OCI-LY7 (cell line): ENCODE results near the gene NR2F6. TPM values are rescaled to one million over a fixed set of nuclear protein-coding genes. Genes with fewer than 3 reads are reported as not detected.
A peak's percentile ranks its signal among the peaks of the same experiment; 100 is the strongest.

Source experiments
- BruUV-seq: library from RNA; stranded (reverse); fragments of 400-500 nt; replicated peaks from 2 replicates; lab custom pipeline; 2021; lab: Mats Ljungman, UMichigan
- CTCF ChIA-PET: fragments of 300-600 bp; sonication (Branson Sonifier 250); formaldehyde crosslinking; loops from one replicate; lab custom pipeline; 2022; ENCODE audit warnings: antibody characterized with exemption; ENCODE audit not compliant: unreplicated experiment; lab: Charles Lee
- POLR2A ChIA-PET: fragments of 300-600 bp; sonication (Branson Sonifier 250); formaldehyde crosslinking; loops from one replicate; lab custom pipeline; 2022; ENCODE audit warnings: antibody characterized with exemption; lab: Charles Lee
- DNase-seq: peaks from one replicate; pipeline ENCODE4 v3.0.0-alpha.2; 2015; ENCODE audit warnings: low spot score
- H2AFZ ChIP-seq: fragments of 200-600 bp; sonication (generic), shearing (Covaris generic); 2 replicates; pipeline ENCODE4 v1.6.1; 2014; ENCODE audit warnings: mild to moderate bottlenecking, antibody characterized with exemption, low read length, moderate library complexity
- H3K27ac ChIP-seq: fragments of 200-600 bp; sonication (generic); 2 replicates; pipeline ENCODE4 v1.5.1; 2014; ENCODE audit warnings: mixed run types, low read depth, mild to moderate bottlenecking, moderate library complexity, low read length, inconsistent platforms; ENCODE audit not compliant: poor library complexity, severe bottlenecking
- H3K36me3 ChIP-seq: fragments of 200-600 bp; sonication (generic); 2 replicates; pipeline ENCODE4 v1.6.1; 2014; ENCODE audit warnings: mild to moderate bottlenecking, antibody characterized with exemption, low read length, moderate library complexity, mixed read lengths; ENCODE audit not compliant: insufficient read depth
- H3K4me1 ChIP-seq: fragments of 200-600 bp; sonication (generic); 2 replicates; pipeline ENCODE4 v1.5.1; 2014; ENCODE audit warnings: mild to moderate bottlenecking, low read length; ENCODE audit not compliant: insufficient read depth, poor library complexity, severe bottlenecking
- H3K4me2 ChIP-seq: fragments of 200-600 bp; sonication (generic); 2 replicates; pipeline ENCODE4 v1.6.1; 2014; ENCODE audit warnings: mild to moderate bottlenecking, low read length
- H3K4me3 ChIP-seq: fragments of 200-600 bp; sonication (generic); 2 replicates; pipeline ENCODE4 v1.5.1; 2014; ENCODE audit warnings: mild to moderate bottlenecking, low read depth, low read length; ENCODE audit not compliant: poor library complexity, severe bottlenecking
- H3K79me2 ChIP-seq: fragments of 200-600 bp; sonication (generic); 2 replicates; pipeline ENCODE4 v1.6.1; 2016; ENCODE audit warnings: low read depth, mild to moderate bottlenecking, low read length, moderate library complexity, mixed read lengths; ENCODE audit not compliant: insufficient read depth
- H3K9me2 ChIP-seq: fragments of 200-600 bp; sonication (generic); 2 replicates; pipeline ENCODE4 v1.6.1; 2016; ENCODE audit warnings: mild to moderate bottlenecking, low read length, mixed read lengths; ENCODE audit not compliant: insufficient read depth
- H3K9me3 ChIP-seq: fragments of 200-600 bp; sonication (generic); 2 replicates; pipeline ENCODE4 v1.6.1; 2014; ENCODE audit warnings: mild to moderate bottlenecking, mixed run types, low read length, mixed read lengths
- H4K20me1 ChIP-seq: fragments of 200-600 bp; sonication (generic); 2 replicates; pipeline ENCODE4 v1.6.1; 2014; ENCODE audit warnings: mild to moderate bottlenecking, antibody characterized with exemption, low read length, moderate library complexity, mixed read lengths; ENCODE audit not compliant: insufficient read depth
- CTCF ChIP-seq: fragments of 200-600 bp; sonication (generic); conservative IDR thresholded peaks from 2 replicates; pipeline ENCODE4 v1.5.1; 2014; ENCODE audit warnings: mild to moderate bottlenecking, antibody characterized with exemption, low read length, moderate library complexity, mixed read lengths
- EZH2phosphoT487 ChIP-seq: fragments of 200-600 bp; sonication (generic); IDR thresholded peaks from 2 replicates; pipeline ENCODE4 v1.6.1; 2018; ENCODE audit warnings: low read depth, borderline replicate concordance, mild to moderate bottlenecking, mixed run types, antibody characterized with exemption, low read length, moderate library complexity, mixed read lengths
- intact Hi-C: fragments of 100-400 bp; cut with micrococcal nuclease; formaldehyde crosslinking; loops from one replicate; pipeline ENCODE4 v1.10.0; 2022; ENCODE audit not compliant: unreplicated experiment
- total RNA-seq, 2 experiments: library from RNA; depleted of rRNA in 1 of 2; stranded (reverse); fragments of >200 nt in 1 of 2; shearing (Covaris generic) in 1 of 2; gene quantifications; 2 replicates each; pipeline ENCODE4 v1.2.3, GENCODE V29; 2014 to 2022

NR2F6 gene
- total RNA-seq, 2 experiments from 2014 or later, result 33.1 to 39.2 TPM

- peak overlapping the region; percentile 95 for H3K4me2 ChIP-seq
- H3K9me2 ChIP-seq, result no peaks in the 10 kb centered on the region
- H3K79me2 ChIP-seq, result peaks cover 23% of the 10 kb centered on the region; the same call in 1 of the 2 replicates
- ChIA-PET POLR2A (interaction anchor here (0.5 kb wide), 1 partner anchor 444 kb away, joined by 5 read pairs; no protein-coding TSS in a partner anchor), CTCF (no interaction called here)
- H3K4me3 ChIP-seq, result peak overlapping the region; percentile 73
- H3K27ac ChIP-seq, result peak overlapping the region; percentile 69
- H4K20me1 ChIP-seq, result no peaks in the 10 kb centered on the region
- no peaks in the 10 kb centered on the region for H3K36me3 ChIP-seq
- H2AFZ ChIP-seq, result peak overlapping the region; percentile 84; the same call in 1 of the 2 replicates
- no peaks in the 10 kb centered on the region for H3K9me3 ChIP-seq
- no TSS peak for BruUV-seq
- TF ChIP-seq EZH2phosphoT487 (no peak), CTCF (no peak)
- intact Hi-C loops, result loop anchor here (10.0 kb wide), 1 partner anchor 352 kb away; no protein-coding TSS in a partner anchor
- no peak for DNase-seq
- H3K4me1 ChIP-seq, result peaks cover 37% of the 10 kb centered on the region
These were observed 1.1 kb upstream of the NR2F6 start for GRCh38 chr19:17246681-17247425.

GRCh38 chr19:17244618-17245534, 843 bp downstream of the NR2F6 start:
- no peaks in the 10 kb centered on the region for H4K20me1 ChIP-seq
- ChIA-PET CTCF (no interaction called here), POLR2A (no interaction called here)
- DNase-seq, result peak; percentile 73
- intact Hi-C loops, result loop anchor here (2.0 to 10.0 kb wide), 2 partner anchors 168 to 350 kb away; no protein-coding TSS in a partner anchor
- no peaks in the 10 kb centered on the region for H3K9me2 ChIP-seq
- H3K4me1 ChIP-seq, result peaks cover 43% of the 10 kb centered on the region
- BruUV-seq, result no TSS peak
- H3K9me3 ChIP-seq, result no peaks in the 10 kb centered on the region
- TF ChIP-seq EZH2phosphoT487, result no peak
- no peak for TF ChIP-seq CTCF
- H3K4me2 ChIP-seq, result peak overlapping the region; percentile 81
- peak overlapping the region; percentile 74 for H3K4me3 ChIP-seq
- no peak overlapping the region for H2AFZ ChIP-seq
- peaks cover 23% of the 10 kb centered on the region; the same call in 1 of the 2 replicates for H3K79me2 ChIP-seq
- no peaks in the 10 kb centered on the region for H3K36me3 ChIP-seq
- peak overlapping the region; percentile 53 for H3K27ac ChIP-seq
